Measurements from ENCODE around the gene UNC5C.

DNA sequence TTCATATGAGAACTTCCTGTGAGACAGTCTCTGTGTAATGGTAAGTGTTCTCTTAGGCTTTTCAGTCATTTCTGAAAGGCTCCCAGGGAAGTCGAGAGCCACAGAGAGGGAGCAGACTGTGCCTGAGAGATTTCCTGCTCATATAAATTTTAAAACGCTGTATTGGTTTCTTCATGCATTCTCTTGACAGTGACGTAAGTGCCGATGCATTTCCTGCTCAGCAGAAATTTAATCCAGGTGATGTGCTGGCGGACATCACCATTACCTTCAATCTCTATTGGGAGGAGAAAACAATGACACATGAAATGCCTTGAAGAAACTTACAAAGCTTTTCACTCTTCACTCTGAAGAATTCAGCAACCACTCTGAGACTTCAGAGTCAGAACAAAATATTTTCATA lies 407.4 kb downstream of the UNC5C start:
- TF ChIP-seq POLR2A (IDR thresholded peaks at IDR 0.05; ENCODE audit: low read depth, low read length) (no peak), YY1 (IDR thresholded peaks at IDR 0.05; ENCODE audit: low read depth, low read length) (no peak), EP300 (IDR thresholded peaks at IDR 0.05; ENCODE audit: borderline replicate concordance in 1 of 2, control insufficient read depth in 1 of 2, low read depth in 2 of 2, low read length in 2 of 2) (no peak), GABPA (IDR thresholded peaks at IDR 0.05; ENCODE audit: low read depth) (no peak), HDAC2 (IDR thresholded peaks at IDR 0.05) (no peak), BACH1 (IDR thresholded peaks at IDR 0.05; ENCODE audit: borderline replicate concordance) (no peak), CBFB (IDR thresholded peaks at IDR 0.05; ENCODE audit: low read depth) (no peak), EZH2 (IDR thresholded peaks at IDR 0.05; ENCODE audit: borderline replicate concordance, control insufficient read depth, low read depth, low read length) (no peak), SP1 (IDR thresholded peaks at IDR 0.05; ENCODE audit: low read depth, low read length) (no peak), KDM1A (IDR thresholded peaks at IDR 0.05; ENCODE audit: borderline replicate concordance) (no peak), BHLHE40 (IDR thresholded peaks at IDR 0.05; ENCODE audit: borderline replicate concordance in 1 of 2, low read depth in 2 of 2, low read length in 1 of 2) (no peak)
- TF ChIP-seq, protein P1, sequence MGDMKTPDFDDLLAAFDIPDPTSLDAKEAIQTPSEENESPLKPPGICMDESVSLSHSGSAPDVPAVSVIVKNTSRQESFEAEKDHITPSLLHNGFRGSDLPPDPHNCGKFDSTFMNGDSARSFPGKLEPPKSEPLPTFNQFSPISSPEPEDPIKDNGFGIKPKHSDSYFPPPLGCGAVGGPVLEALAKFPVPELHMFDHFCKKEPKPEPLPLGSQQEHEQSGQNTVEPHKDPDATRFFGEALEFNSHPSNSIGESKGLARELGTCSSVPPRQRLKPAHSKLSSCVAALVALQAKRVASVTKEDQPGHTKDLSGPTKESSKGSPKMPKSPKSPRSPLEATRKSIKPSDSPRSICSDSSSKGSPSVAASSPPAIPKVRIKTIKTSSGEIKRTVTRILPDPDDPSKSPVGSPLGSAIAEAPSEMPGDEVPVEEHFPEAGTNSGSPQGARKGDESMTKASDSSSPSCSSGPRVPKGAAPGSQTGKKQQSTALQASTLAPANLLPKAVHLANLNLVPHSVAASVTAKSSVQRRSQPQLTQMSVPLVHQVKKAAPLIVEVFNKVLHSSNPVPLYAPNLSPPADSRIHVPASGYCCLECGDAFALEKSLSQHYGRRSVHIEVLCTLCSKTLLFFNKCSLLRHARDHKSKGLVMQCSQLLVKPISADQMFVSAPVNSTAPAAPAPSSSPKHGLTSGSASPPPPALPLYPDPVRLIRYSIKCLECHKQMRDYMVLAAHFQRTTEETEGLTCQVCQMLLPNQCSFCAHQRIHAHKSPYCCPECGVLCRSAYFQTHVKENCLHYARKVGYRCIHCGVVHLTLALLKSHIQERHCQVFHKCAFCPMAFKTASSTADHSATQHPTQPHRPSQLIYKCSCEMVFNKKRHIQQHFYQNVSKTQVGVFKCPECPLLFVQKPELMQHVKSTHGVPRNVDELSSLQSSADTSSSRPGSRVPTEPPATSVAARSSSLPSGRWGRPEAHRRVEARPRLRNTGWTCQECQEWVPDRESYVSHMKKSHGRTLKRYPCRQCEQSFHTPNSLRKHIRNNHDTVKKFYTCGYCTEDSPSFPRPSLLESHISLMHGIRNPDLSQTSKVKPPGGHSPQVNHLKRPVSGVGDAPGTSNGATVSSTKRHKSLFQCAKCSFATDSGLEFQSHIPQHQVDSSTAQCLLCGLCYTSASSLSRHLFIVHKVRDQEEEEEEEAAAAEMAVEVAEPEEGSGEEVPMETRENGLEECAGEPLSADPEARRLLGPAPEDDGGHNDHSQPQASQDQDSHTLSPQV (IDR thresholded peaks at IDR 0.05), result no peak
- TF ChIP-seq, protein P2, sequence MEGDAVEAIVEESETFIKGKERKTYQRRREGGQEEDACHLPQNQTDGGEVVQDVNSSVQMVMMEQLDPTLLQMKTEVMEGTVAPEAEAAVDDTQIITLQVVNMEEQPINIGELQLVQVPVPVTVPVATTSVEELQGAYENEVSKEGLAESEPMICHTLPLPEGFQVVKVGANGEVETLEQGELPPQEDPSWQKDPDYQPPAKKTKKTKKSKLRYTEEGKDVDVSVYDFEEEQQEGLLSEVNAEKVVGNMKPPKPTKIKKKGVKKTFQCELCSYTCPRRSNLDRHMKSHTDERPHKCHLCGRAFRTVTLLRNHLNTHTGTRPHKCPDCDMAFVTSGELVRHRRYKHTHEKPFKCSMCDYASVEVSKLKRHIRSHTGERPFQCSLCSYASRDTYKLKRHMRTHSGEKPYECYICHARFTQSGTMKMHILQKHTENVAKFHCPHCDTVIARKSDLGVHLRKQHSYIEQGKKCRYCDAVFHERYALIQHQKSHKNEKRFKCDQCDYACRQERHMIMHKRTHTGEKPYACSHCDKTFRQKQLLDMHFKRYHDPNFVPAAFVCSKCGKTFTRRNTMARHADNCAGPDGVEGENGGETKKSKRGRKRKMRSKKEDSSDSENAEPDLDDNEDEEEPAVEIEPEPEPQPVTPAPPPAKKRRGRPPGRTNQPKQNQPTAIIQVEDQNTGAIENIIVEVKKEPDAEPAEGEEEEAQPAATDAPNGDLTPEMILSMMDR (IDR thresholded peaks at IDR 0.05 in 2 of 3, conservative IDR thresholded peaks at IDR 0.05 in 1 of 3; ENCODE audit: control insufficient read depth in 2 of 3, extremely low read depth in 1 of 3, insufficient read depth in 1 of 3, low read depth in 3 of 3, low read length in 3 of 3), result no peak

Data from GM12878 (cell line).